A549 (cell line): ENCODE measurements around the gene PRKCD. TPM values are rescaled to one million over a fixed set of nuclear protein-coding genes. Genes with fewer than 3 reads are reported as not detected.

ENCODE experiments used
- ATAC-seq, 2 experiments: fragments of 200-7000 bp in 1 of 2; fragments of >200 bp in 1 of 2; cut with Nextera tagmentation in 1 of 2; cut with Tn5 transposase in 1 of 2; 3 replicates each; pipeline versions ENCODE4 v1.8.0 to v1.9.1; 2018 to 2020; ENCODE audit warnings: mild to moderate bottlenecking in 1 of 2, moderate library complexity in 1 of 2
- CTCF ChIA-PET: fragments of 300-600 bp; sonication (Branson Sonifier 250); formaldehyde crosslinking; extraction: SDS; loops from one replicate; lab custom pipeline; 2021; ENCODE audit warnings: antibody characterized with exemption, inconsistent platforms; lab: Yijun Ruan, JAX
- POLR2A ChIA-PET: fragments of 350-600 bp; formaldehyde crosslinking; extraction: SDS; loops from one replicate; lab custom pipeline; 2021; ENCODE audit warnings: antibody characterized with exemption, inconsistent platforms; lab: Yijun Ruan, JAX
- DNase-seq, 2 experiments: peaks; one replicate each; pipeline versions ENCODE4 v3.0.0 to v3.0.0-alpha.2; 2011 to 2016; ENCODE audit warnings: low read depth in 1 of 2, low spot score in 1 of 2
- FAIRE-seq: peaks from 2 replicates; lab custom pipeline; 2011; peaks lifted over from hg19 to GRCh38; lab: Jason Lieb, UNC
- H3K27ac ChIP-seq, 2 experiments: fragments of >200 bp; sonication (Bioruptor Twin); formaldehyde crosslinking; 3 replicates each; pipeline ENCODE4 v1.5.1; 2016 to 2017
- H3K4me1 ChIP-seq: fragments of >200 bp; sonication (Bioruptor Twin); formaldehyde crosslinking; 3 replicates; pipeline ENCODE4 v1.6.1; 2016
- H3K4me2 ChIP-seq: fragments of >200 bp; sonication (Bioruptor Twin); formaldehyde crosslinking; 3 replicates; pipeline ENCODE4 v1.6.1; 2016
- H3K4me3 ChIP-seq: fragments of >200 bp; sonication (Bioruptor Twin); formaldehyde crosslinking; 3 replicates; pipeline ENCODE4 v1.5.1; 2016
- H3K9me3 ChIP-seq: fragments of >200 bp; sonication (Bioruptor Twin); formaldehyde crosslinking; 3 replicates; pipeline ENCODE4 v1.6.1; 2016
- CBX2 ChIP-seq: fragments of 200-600 bp; sonication (generic); IDR thresholded peaks from 2 replicates; pipeline ENCODE4 v1.6.1; 2016; ENCODE audit warnings: low read depth, mild to moderate bottlenecking, borderline replicate concordance
- CEBPB ChIP-seq, 2 experiments: fragments of >200 bp in 1 of 2; sonication (Bioruptor Twin) in 1 of 2; formaldehyde crosslinking in 1 of 2; IDR thresholded peaks; 2 replicates each; pipeline ENCODE4 v1.6.1; 2012 to 2016
- CHD2 ChIP-seq: fragments of 150-350 bp; IDR thresholded peaks from 2 replicates; pipeline ENCODE4 v1.6.1; 2014; ENCODE audit warnings: low read length; ENCODE audit not compliant: partially characterized antibody
- CHD4 ChIP-seq: fragments of 200-600 bp; sonication (generic); IDR thresholded peaks from 2 replicates; pipeline ENCODE4 v1.6.1; 2016; ENCODE audit warnings: antibody characterized with exemption, mild to moderate bottlenecking, borderline replicate concordance
- CTCF ChIP-seq: fragments of >200 bp; sonication (Bioruptor Twin); formaldehyde crosslinking; IDR thresholded peaks from 3 replicates; pipeline ENCODE4 v1.5.1; 2016
- ELK1 ChIP-seq: fragments of 150-350 bp; IDR thresholded peaks from 2 replicates; pipeline ENCODE4 v1.6.1; 2014; ENCODE audit warnings: low read depth, mild to moderate bottlenecking, low read length
- ESRRA ChIP-seq: fragments of 150-350 bp; IDR thresholded peaks from 2 replicates; pipeline ENCODE4 v1.6.1; 2014; ENCODE audit warnings: mild to moderate bottlenecking, low read length, borderline replicate concordance
- FOSB ChIP-seq: fragments of 250-450 bp; sonication (Bioruptor Pico); IDR thresholded peaks from 2 replicates; pipeline ENCODE4 v1.5.0; 2020; ENCODE audit warnings: mild to moderate bottlenecking, moderate library complexity
- FOXS1 ChIP-seq: fragments of 250-450 bp; sonication (Bioruptor Pico); IDR thresholded peaks from 2 replicates; pipeline ENCODE4 v1.5.0; 2020; ENCODE audit warnings: mild to moderate bottlenecking, moderate library complexity
- HEYL ChIP-seq: fragments of 250-450 bp; sonication (Bioruptor Pico); IDR thresholded peaks from 2 replicates; pipeline ENCODE4 v1.8.0; 2021; ENCODE audit warnings: mild to moderate bottlenecking, moderate library complexity
- HOXB5 ChIP-seq: fragments of 250-450 bp; sonication (Bioruptor Pico); IDR thresholded peaks from 2 replicates; pipeline ENCODE4 v1.5.0; 2020; ENCODE audit warnings: mild to moderate bottlenecking, moderate library complexity
- JUN ChIP-seq, 2 experiments: fragments of >200 bp; sonication (Bioruptor Twin); formaldehyde crosslinking; IDR thresholded peaks; 2 replicates in 1 of 2; 3 replicates in 1 of 2; pipeline ENCODE4 v1.6.1; 2016 to 2017
- JUNB ChIP-seq: fragments of >200 bp; sonication (Bioruptor Twin); formaldehyde crosslinking; IDR thresholded peaks from 2 replicates; pipeline ENCODE4 v1.6.1; 2016
- MAZ ChIP-seq: fragments of 150-350 bp; IDR thresholded peaks from 2 replicates; pipeline ENCODE4 v1.6.1; 2014; ENCODE audit warnings: antibody characterized with exemption, low read depth, low read length, borderline replicate concordance
- NPAS2 ChIP-seq: fragments of 250-450 bp; sonication (Bioruptor Pico); IDR thresholded peaks from 2 replicates; pipeline ENCODE4 v1.8.0; 2022; ENCODE audit warnings: mild to moderate bottlenecking, moderate library complexity, borderline replicate concordance
- PBX3 ChIP-seq: IDR thresholded peaks from 2 replicates; pipeline ENCODE4 v1.6.1; 2012
- POLR2A ChIP-seq: IDR thresholded peaks from 2 replicates; pipeline ENCODE4 v1.6.1; 2012; ENCODE audit warnings: mild to moderate bottlenecking, low read length
- REST ChIP-seq: fragments of 200-600 bp; sonication (generic); IDR thresholded peaks from 2 replicates; pipeline ENCODE4 v1.6.1; 2016; ENCODE audit warnings: antibody characterized with exemption, mild to moderate bottlenecking, moderate library complexity
- RFX5 ChIP-seq: fragments of 450-650 bp; IDR thresholded peaks from 2 replicates; pipeline ENCODE4 v1.7.1; 2014; ENCODE audit warnings: antibody characterized with exemption, mild to moderate bottlenecking, moderate library complexity
- RNF2 ChIP-seq: fragments of 200-600 bp; sonication (generic); IDR thresholded peaks from 2 replicates; pipeline ENCODE4 v1.6.1; 2016; ENCODE audit warnings: low read depth, mild to moderate bottlenecking, antibody characterized with exemption, moderate library complexity, borderline replicate concordance
- TFCP2L1 ChIP-seq: fragments of 250-450 bp; sonication (Bioruptor Pico); IDR thresholded peaks from 2 replicates; pipeline ENCODE4 v1.5.0; 2021; ENCODE audit warnings: mild to moderate bottlenecking
- TP53 ChIP-seq: fragments of 250-450 bp; sonication (Bioruptor Pico); IDR thresholded peaks from 2 replicates; pipeline ENCODE4 v1.5.0; 2021; ENCODE audit warnings: mild to moderate bottlenecking, moderate library complexity
- ZNF302 ChIP-seq: fragments of 250-450 bp; sonication (Bioruptor Pico); IDR thresholded peaks from 2 replicates; pipeline ENCODE4 v1.9.0; 2021; ENCODE audit warnings: inconsistent platforms, mild to moderate bottlenecking, moderate library complexity
- WGBS: methylation state at CpG from one replicate; pipeline ENCODE4 v1.1.6; 2017; ENCODE audit errors: missing lambda C conversion rate; 5-methylcytosine and 5-hydroxymethylcytosine counted together
- polyA plus RNA-seq, 4 experiments: library from polyadenylated mRNA; depleted of rRNA in 3 of 4; stranded (reverse); fragments of >200 nt; fragmentation: RNase III in 1 of 4; extraction: RNeasy Plus Mini Kit Qiagen cat#74134 plus additional on column Dnase treatment in 1 of 4; gene quantifications; 2 replicates in 3 of 4; 3 replicates in 1 of 4; pipeline ENCODE4 v1.2.3, GENCODE V29; 2011 to 2017
- TF ChIP-seq, protein P1 (sequence below): fragments of >200 bp; sonication (Bioruptor Twin); formaldehyde crosslinking; IDR thresholded peaks from 3 replicates; pipeline ENCODE4 v1.6.1; 2016

Gene PRKCD
- polyA plus RNA-seq, 2 of the 4 experiments (the other 2 are of a cell fraction), result 10.1 to 18.3 TPM

- peak; percentile 78 for TF ChIP-seq PBX3
- TF ChIP-seq MAZ, result no peak
- TF ChIP-seq FOSB (CRISPR knock-in tag), result 0 out of 2 replicates have a peak, but pooled peaks have one; percentile 40
- TF ChIP-seq, all 56 proteins: peak for 11
Observed at GRCh38 chr3:53219895-53220483, 59.0 kb downstream of the PRKCD start (continued).

DNA sequence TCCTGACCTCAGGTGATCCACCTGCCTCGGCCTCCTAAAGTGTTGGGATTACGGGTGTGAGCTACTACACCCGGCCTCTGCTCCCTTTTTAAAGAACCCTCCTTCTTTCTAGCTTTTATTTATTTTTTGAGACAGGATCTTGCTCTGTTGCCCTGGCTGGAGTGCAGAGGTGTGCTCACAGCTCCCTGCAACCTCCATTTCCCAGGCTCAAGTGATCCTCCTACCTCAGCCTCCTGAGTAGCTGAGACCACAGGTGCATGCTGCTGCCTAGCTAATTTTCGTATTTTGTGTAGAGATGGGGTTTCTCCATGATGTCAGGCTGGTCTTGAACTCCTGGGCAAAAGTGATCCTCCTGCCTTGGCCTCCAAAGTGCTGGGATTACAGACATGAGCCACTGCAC is 60.3 kb downstream of the PRKCD start:
- 38% methylated on average over 4 of the region's 4 CpGs for WGBS
- peaks cover 43% of the 10 kb centered on the region for H3K4me1 ChIP-seq
- peak overlapping the region; percentile 22 to 100; a peak in 4 of 6 replicates for H3K27ac ChIP-seq
- peak in 1 of 2 experiments; percentile 0; a peak in 1 of 6 replicates for ATAC-seq
- ChIA-PET POLR2A (interaction anchor here (1.2 kb wide), 1 partner anchor 49 kb away, joined by 4 read pairs; no protein-coding TSS in a partner anchor), CTCF (interaction anchor here (0.7 to 7.4 kb wide), 5 partner anchors 13 to 113 kb away, joined by 3 to 69 read pairs (median 3); no protein-coding TSS in a partner anchor)
- H3K9me3 ChIP-seq, result no peaks in the 10 kb centered on the region
- no peak overlapping the region for H3K4me2 ChIP-seq
- TF ChIP-seq CHD4 (no peak), JUN (IDR thresholded peaks at IDR 0.05) (peak in 1 of 2 experiments; percentile 15; a peak in 1 of 5 replicates), RFX5 (no peak), CEBPB (IDR thresholded peaks at IDR 0.05) (no peak), ESRRA (no peak), ZNF302 (CRISPR knock-in tag) (no peak), FOSB (CRISPR knock-in tag) (no peak; the same call in 1 of the 2 replicates), CHD2 (no peak), CTCF (no peak)
- H3K4me3 ChIP-seq, result no peak overlapping the region
- no peak for DNase-seq
- no peak for FAIRE-seq

- ChIA-PET CTCF (interaction anchor here (0.8 to 7.4 kb wide), 3 partner anchors 12 to 32 kb away, joined by 3 to 69 read pairs (median 3); no protein-coding TSS in a partner anchor), POLR2A (interaction anchor here (1.2 kb wide), 1 partner anchor 48 kb away, joined by 4 read pairs; no protein-coding TSS in a partner anchor)
- no peak overlapping the region for H3K4me2 ChIP-seq
- H3K9me3 ChIP-seq, result no peaks in the 10 kb centered on the region
- DNase-seq (no peak), FAIRE-seq (no peak), ATAC-seq (peak in 1 of 2 experiments; percentile 0; a peak in 1 of 6 replicates)
- H3K4me1 ChIP-seq, result peaks cover 48% of the 10 kb centered on the region
- H3K4me3 ChIP-seq, result no peak overlapping the region
- 54% methylated on average over 3 of the region's 3 CpGs for WGBS
- H3K27ac ChIP-seq, result peak overlapping the region; percentile 64 to 100
- TF ChIP-seq FOXS1 (CRISPR knock-in tag), result no peak
- no peak for TF ChIP-seq HOXB5 (CRISPR knock-in tag)
- no peak for TF ChIP-seq TFCP2L1 (CRISPR knock-in tag)
- TF ChIP-seq, protein P1, sequence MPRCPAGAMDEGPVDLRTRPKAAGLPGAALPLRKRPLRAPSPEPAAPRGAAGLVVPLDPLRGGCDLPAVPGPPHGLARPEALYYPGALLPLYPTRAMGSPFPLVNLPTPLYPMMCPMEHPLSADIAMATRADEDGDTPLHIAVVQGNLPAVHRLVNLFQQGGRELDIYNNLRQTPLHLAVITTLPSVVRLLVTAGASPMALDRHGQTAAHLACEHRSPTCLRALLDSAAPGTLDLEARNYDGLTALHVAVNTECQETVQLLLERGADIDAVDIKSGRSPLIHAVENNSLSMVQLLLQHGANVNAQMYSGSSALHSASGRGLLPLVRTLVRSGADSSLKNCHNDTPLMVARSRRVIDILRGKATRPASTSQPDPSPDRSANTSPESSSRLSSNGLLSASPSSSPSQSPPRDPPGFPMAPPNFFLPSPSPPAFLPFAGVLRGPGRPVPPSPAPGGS, result no peak
- TF ChIP-seq POLR2A, result no peak
- no peak for TF ChIP-seq TP53
- TF ChIP-seq REST, result no peak
- TF ChIP-seq JUNB, result no peak
- no peak for TF ChIP-seq NPAS2 (CRISPR knock-in tag)
- no peak for TF ChIP-seq HEYL (CRISPR knock-in tag)
- no peak for TF ChIP-seq CBX2
- TF ChIP-seq RNF2, result no peak
- TF ChIP-seq PBX3, result no peak
- no peak for TF ChIP-seq ELK1
Observed at GRCh38 chr3:53221827-53222182, 60.8 kb downstream of the PRKCD start.
